Muscle of back (tissue), 13 donors: ENCODE results near the gene TBC1D24. TPM values are rescaled to one million over a fixed set of nuclear protein-coding genes. Genes with fewer than 3 reads are reported as not detected.
"Not testable (repeated sequence)": the region's sequence is repeated elsewhere in the genome, so short reads cannot be mapped to it uniquely, and the experiment has no call there.

Experiments
- DNase-seq, 3 donors: peaks; one replicate each; pipeline versions ENCODE4 v3.0.0 to v3.0.0-alpha.2; 2013
- long read RNA-seq, 9 donors: transcript quantifications; one replicate each; lab custom pipeline, GENCODE V29; 2026
- polyA plus RNA-seq, 10 donors: library from polyadenylated mRNA; unstranded; fragments of 120-200 nt; gene quantifications; one replicate each; pipeline ENCODE4 v1.2.1, GENCODE V29; 2013; ENCODE audit not compliant: insufficient read length in 10 of 10

TBC1D24 gene
- polyA plus RNA-seq, result 10 to 100 TPM; 14.9 to 25.3 (median 21.4) TPM
- long read RNA-seq, donor 1, full-length matches to known transcripts, result 2 of 2 reads
- long read RNA-seq, donor 1, partial matches to known transcripts, result 0 of 2 reads
- long read RNA-seq, donor 1, other reads (novel, unspliced or antisense), result 0 of 2 reads
- long read RNA-seq, donor 2, result 0 reads
- long read RNA-seq, donor 3, result 0 reads
- long read RNA-seq, donor 4, full-length matches to known transcripts, result 2 of 2 reads
- long read RNA-seq, donor 4, partial matches to known transcripts, result 0 of 2 reads
- long read RNA-seq, donor 4, other reads (novel, unspliced or antisense), result 0 of 2 reads
- long read RNA-seq, donor 5, full-length matches to known transcripts, result 4 of 4 reads
- long read RNA-seq, donor 5, partial matches to known transcripts, result 0 of 4 reads
- long read RNA-seq, donor 5, other reads (novel, unspliced or antisense), result 0 of 4 reads
- long read RNA-seq, donor 6, full-length matches to known transcripts, result 4 of 4 reads
- long read RNA-seq, donor 6, partial matches to known transcripts, result 0 of 4 reads
- long read RNA-seq, donor 6, other reads (novel, unspliced or antisense), result 0 of 4 reads
- long read RNA-seq, donor 7, full-length matches to known transcripts, result 2 of 2 reads
- long read RNA-seq, donor 7, partial matches to known transcripts, result 0 of 2 reads
- long read RNA-seq, donor 7, other reads (novel, unspliced or antisense), result 0 of 2 reads
- long read RNA-seq, donor 8, partial matches to known transcripts, result 0 of 1 reads
- long read RNA-seq, donor 8, other reads (novel, unspliced or antisense), result 0 of 1 reads
- long read RNA-seq, donor 9, result 0 reads

- peak; percentile 86 to 94 (median 92) for DNase-seq
Observed at GRCh38 chr16:2474877-2475412, at the start of gene TBC1D24. TSS of gene TBC1D24 (plus strand) at chr16:2475127. CDS start at chr16:2496149, 21,022 bp downstream.

DNA sequence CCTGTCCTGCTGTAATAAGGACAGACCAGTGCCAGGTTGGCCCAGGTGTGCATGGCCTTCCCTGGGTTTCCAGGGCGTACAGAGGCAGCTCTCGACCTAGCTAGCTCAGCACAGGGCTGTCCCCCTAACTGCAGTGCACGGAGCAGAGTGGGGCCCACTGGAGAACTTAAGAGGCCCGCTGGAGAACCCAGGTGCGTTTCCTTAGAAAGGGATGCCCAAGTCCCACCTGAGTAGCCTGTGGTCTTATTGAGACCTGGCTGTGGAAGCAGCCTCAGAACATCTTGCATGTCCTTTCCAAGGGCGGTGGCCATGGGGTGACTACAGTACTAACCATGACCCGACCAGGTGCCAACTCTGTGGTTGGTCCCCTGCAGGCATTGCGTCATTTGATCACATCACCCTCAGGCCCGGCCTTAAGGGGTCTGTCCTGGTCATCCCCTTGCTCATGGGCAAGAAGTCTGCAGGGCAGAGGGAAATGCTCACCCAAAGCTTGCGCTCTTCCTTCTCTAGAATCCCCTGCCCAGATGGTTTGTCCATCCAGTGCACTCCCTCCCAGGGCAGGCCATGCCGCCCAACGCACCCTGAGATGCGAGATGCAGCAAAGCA is 49.0 kb upstream of the TBC1D24 start:
- DNase-seq, result no peak

DNA sequence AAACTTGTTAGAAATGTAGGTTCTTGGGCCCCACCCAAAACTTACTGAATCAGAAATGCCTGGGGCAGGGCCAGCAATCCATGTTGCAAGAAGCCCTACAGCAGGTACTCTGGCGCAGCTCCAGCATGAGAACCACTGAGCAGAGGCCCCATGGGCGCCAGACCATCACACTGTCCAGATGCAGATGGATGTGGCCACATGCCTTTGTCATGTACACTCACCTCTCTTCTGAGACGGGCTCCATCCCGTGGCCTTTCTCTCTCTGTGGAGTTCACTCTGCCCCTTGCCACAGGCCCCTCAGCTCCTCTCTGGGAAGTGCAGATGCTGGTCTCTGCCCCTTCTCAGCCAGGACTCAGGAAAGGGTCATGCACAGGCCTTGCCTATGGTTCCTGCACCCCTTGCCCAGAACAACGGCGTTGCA is 48.0 kb upstream of the TBC1D24 start:
- no peak for DNase-seq

DNA sequence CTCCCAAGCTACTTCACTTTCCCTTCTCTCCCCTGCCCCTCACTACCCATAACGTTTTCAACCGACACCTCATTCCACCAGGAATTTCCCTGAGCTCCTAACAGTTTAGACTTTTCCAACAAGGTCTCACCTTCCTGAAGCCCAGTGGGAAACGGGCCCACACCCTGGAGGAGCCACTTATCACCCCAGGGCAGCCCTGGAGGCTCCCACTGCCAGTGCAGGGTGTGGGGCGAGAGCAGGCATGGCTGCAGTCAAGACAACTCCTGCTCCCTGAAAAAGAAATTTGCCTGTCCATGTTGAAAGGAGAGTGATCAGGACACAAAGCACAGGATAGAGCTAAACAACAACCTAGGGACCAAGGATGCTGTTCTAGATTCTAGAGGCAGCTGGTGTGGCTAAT is 47.4 kb upstream of the TBC1D24 start:
- DNase-seq, result no peak

DNA sequence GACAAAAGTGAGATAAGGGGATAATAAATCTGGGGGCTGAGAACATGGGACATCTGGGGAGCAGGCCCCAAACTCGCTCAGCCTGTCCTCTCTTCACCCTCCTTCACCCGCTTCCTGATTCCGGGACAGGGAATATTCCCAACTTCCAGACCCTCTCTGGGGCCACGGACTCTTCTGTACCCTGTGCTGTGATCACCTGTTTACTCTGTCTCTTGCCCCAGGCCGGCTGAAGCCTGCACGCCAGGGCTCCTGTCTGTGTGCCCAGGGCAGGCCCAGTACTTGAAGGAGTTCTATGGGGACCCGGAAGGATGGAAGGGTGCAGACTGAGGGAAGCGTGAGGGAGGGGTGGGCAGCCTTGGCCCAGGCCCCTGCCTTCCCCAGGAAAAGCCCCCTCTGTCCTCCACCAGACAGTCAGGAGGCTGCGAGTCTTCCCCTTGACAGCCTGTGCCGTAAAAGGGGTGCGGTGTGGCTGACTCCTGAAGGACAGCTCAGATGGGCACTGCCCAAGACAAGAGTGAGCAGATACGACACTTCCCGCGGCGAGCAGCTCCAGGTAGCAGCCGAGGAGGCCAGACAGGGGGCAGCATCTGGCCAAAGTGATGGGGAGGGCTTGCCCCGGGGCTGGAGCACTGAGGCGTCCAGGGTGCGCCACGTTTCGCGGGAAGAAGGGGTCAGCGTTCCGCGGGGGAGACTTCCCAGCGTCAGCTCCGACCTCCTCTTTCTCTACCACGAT is 46.7 kb upstream of the TBC1D24 start:
- peak in 1 of 3 donors; percentile 59 for DNase-seq

GRCh38 chr16:2428784-2429033 is 46.2 kb upstream of the TBC1D24 start:
- DNase-seq, result no peak

GRCh38 chr16:2429034-2429770 is 45.7 kb upstream of the TBC1D24 start, which contains the start of gene CCNF:
TSS of gene CCNF (plus strand) at chr16:2429447. CDS start at chr16:2429482, 35 bp downstream.
- DNase-seq, result peak; percentile 96 to 99 (median 99)

DNA sequence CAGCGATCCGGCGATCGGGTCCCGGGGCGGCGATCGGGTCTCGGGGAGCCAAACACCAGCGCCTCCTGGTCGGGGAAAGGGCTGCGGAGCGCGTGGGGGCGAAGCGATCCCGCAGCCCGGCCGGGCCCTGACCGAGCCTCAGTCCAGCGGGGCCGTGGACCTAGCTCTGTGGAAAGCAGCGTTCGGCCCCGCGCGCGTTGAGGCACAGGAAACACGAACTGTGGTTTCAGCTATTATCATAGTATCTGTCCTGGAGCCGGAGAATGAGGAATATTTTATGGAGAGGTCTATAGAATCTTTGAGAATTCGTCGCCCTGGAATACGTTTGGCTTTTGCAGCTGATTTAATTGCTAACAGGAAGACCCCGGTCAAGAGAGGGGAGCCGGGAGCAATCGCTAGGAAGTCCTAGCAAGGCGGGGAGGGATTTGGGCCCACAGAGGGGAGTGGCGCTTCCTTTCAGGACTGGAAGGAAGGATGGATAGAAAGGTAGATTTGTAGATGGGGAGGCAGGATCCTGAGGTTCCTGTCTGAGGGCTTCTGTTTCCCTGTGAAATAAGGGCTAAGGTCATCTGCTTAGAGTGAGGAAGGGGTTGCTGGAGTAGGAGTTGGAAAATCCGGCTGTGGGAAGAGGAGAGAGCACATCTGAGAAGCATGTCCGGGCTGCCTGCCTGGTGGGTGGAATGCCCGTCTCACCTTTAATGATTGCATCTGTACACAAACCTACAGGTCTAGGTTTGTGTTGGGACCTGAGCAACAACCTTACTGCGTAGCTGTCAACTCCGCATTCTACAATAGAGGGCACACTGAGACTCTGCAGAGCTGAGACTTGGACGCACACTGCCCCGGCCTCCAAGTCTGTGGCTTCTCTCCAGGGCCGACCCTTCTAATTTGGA is 44.9 kb upstream of the TBC1D24 start:
- DNase-seq, result peak in 2 of 3 donors; percentile 17 to 51

DNA sequence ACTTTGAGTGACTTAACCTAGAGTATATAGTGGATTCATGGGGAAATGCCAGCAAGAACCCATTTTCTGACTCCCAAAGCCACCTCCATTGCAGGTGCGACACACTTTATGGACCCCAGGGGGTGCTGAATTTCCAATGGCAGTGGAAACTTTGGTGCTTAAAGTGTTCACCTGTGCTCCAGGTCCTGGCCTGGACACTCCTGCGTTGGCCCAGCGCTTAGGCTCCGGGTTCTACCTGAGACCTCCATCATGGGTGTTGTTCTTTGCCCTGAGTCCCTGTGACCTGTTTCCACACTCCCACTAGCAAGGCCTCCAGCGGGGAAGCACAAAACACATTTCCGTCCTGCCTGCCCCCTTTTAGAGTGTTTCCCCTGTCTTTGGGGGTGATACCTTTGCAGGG is 42.6 kb upstream of the TBC1D24 start:
- DNase-seq, result no peak

DNA sequence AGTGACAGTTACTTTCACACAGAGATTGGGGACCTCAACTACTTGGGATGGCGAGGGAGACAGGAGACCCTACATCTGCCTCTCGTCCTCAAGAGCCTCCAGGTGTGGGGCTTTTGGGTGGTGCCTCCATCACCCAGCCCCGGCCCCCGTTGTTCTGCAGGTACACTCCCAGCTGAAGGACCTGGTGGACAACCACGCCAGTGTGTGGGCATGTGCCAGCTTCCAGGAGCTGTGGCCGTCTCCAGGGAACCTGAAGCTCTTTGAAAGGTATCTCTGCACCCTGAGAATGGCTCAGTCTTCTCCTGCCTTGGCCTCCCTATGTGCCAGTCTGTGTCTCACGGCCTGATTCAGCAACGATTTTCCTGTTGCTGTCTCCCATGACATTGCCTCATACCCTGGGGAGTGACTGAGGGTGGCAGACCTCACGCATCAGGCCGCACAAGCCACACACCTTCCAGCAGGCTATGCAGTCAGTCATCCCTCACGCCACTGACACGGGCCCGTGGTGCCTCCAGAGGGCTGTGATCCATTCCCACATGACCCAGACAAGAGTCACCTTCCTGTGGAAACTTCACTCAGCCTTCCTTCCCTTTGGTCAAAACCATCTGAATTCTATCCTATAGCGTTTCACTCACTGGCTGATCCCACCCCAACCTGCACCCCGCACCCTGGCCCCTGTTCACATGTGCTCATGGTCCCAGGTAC is 42.0 kb upstream of the TBC1D24 start:
- no peak for DNase-seq

- DNase-seq, result not testable (repeated sequence)
Observed at GRCh38 chr16:2435236-2435635, 39.7 kb upstream of the TBC1D24 start.

DNA sequence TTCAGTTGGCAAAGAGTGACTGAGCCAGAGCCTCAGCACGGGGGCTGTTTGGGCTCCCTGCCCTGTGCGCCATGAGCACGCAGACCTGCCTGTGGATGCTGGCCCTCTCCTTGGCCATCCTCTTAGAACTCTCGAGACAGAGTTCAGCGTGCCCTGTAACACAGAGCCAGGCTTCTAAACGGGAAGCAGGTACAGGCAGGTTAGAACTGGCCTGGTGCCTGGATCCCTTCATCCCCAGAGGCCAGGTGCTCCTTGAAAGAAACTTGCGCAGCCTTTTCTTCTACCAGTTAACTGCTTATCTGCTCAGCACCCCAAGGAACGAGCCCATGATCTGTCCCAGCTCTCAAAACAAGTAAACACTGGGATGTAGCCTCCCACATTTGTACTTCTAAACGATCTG is 38.8 kb upstream of the TBC1D24 start:
- DNase-seq, result no peak

GRCh38 chr16:2437032-2437790 is 37.7 kb upstream of the TBC1D24 start:
- no peak for DNase-seq

DNA sequence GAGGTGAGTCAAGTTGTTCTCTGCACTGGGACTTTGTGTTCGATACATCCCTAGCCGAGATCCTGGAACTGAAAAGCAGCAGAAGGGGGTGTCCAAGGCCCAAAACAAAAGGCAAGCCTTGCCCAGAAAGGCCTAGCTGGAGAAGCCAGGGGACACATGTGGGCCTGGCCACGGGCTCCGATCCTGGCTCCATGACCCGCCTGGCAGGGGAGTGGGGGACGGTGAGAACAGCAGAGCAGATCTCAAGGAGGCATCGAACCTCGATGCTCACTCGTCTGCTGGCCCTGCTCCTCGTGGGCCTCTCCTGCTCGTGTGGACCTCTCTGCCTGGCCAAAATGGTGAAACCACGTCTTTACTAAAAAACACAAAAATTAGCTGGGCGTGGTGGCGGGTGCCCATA is 36.8 kb upstream of the TBC1D24 start:
- DNase-seq, result no peak

- no peak for DNase-seq
Observed at GRCh38 chr16:2439598-2439997, 35.3 kb upstream of the TBC1D24 start.

DNA sequence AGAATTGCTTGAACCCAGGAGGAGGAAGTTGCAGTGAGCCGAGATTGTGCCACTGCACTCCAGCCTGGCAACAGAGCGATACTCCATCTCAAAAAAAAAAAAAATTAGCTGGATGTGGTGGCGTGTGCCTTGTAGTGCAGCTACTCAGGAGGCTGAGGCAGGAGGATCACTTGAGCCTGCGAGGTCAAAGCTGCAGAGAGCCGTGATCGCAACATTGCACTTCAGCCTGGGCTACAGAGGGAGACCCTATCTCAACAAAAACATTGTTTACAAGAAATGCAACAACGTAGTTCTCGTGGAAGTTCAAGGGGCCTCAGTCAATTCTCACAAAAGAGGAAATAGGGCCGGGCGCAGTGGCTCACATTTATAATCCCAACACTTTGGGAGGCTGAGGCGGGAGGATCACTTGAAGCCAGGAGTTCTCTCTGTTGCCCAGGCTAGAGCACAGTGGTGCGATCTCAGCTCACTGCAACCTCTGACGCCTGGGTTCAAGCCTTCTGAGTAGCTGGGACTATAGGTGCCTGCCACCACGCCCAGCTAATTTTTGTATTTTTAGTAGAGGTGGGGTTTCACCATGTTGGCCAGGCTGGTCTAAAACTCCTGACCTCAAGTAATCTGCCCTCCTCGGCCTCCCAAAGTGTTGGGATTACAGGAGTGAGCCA is 33.7 kb upstream of the TBC1D24 start:
- not testable (repeated sequence) for DNase-seq

GRCh38 chr16:2443555-2443954 is 31.4 kb upstream of the TBC1D24 start:
- DNase-seq, result no peak
